ENCODE results near the gene UROD. TPM values are rescaled to one million over a fixed set of nuclear protein-coding genes. Genes with fewer than 3 reads are reported as not detected.

The UROD gene
- total and polyA plus RNA-seq, 3 donors from 2014 or later = 111 to 187 (median 127) TPM

- no peak for DNase-seq
These were observed 4.7 kb upstream of the UROD start for GRCh38 chr1:45007311-45007710.

GRCh38 chr1:45008076-45008475 lies 4.0 kb upstream of the UROD start:
- TF ChIP-seq CTCF (IDR thresholded peaks at IDR 0.05) (no peak), POLR2A (IDR thresholded peaks at IDR 0.05) (no peak)
- WGBS, 2 donors = 71 to 78% methylated on average over 3 of the region's 3 CpGs
- no peaks in the 10 kb centered on the region for H3K9me3 ChIP-seq
- no peaks in the 10 kb centered on the region for H3K27me3 ChIP-seq
- intact Hi-C loops (cut with DNase I; ENCODE audit: low total_unique reads) = no loop called here
- H3K36me3 ChIP-seq (ENCODE audit: low read depth, missing control alignments) = no peaks in the 10 kb centered on the region
- H3K27ac ChIP-seq = no peak overlapping the region
- H3K4me1 ChIP-seq = peaks cover 18% of the 10 kb centered on the region
- DNase-seq = no peak
- no peak overlapping the region for H3K4me3 ChIP-seq

More at GRCh38 chr1:45007311-45007710, 4.7 kb upstream of the UROD start:
- Histone ChIP-seq H3K9me3 (no peaks in the 10 kb centered on the region), H3K4me3 (no peak overlapping the region), H3K27me3 (no peaks in the 10 kb centered on the region), H3K4me1 (peaks cover 12% of the 10 kb centered on the region), H3K36me3 (ENCODE audit: low read depth, missing control alignments) (no peaks in the 10 kb centered on the region), H3K27ac (no peak overlapping the region)
- TF ChIP-seq POLR2A (IDR thresholded peaks at IDR 0.05) (no peak), CTCF (IDR thresholded peaks at IDR 0.05) (no peak)
- WGBS, 2 donors = 84 to 88% methylated on average over 10 to 11 of the region's 11 CpGs
- intact Hi-C loops (cut with DNase I; ENCODE audit: low total_unique reads) = no loop called here

- Histone ChIP-seq H3K9me3 (no peaks in the 10 kb centered on the region), H3K36me3 (ENCODE audit: low read depth, missing control alignments) (no peaks in the 10 kb centered on the region), H3K27me3 (no peaks in the 10 kb centered on the region), H3K4me3 (no peak overlapping the region), H3K27ac (no peak overlapping the region), H3K4me1 (peaks cover 22% of the 10 kb centered on the region)
- no peak for DNase-seq
- no peak for TF ChIP-seq CTCF (IDR thresholded peaks at IDR 0.05)
- no peak for TF ChIP-seq POLR2A (IDR thresholded peaks at IDR 0.05)
- WGBS, 2 donors = 88% methylated on average over 9 to 12 of the region's 12 CpGs
- intact Hi-C loops (cut with DNase I; ENCODE audit: low total_unique reads) = no loop called here
These were observed 3.5 kb upstream of the UROD start for GRCh38 chr1:45008516-45008915.

- intact Hi-C loops (cut with DNase I; ENCODE audit: low total_unique reads) = no loop called here
- Histone ChIP-seq H3K27ac (no peak overlapping the region), H3K9me3 (no peaks in the 10 kb centered on the region), H3K27me3 (no peaks in the 10 kb centered on the region), H3K4me3 (no peak overlapping the region), H3K36me3 (ENCODE audit: low read depth, missing control alignments) (no peaks in the 10 kb centered on the region), H3K4me1 (peaks cover 31% of the 10 kb centered on the region)
- no peak for DNase-seq
- TF ChIP-seq CTCF (IDR thresholded peaks at IDR 0.05) (no peak), POLR2A (IDR thresholded peaks at IDR 0.05) (no peak)
- 81 to 89% methylated on average over 11 of the region's 11 CpGs for WGBS, 2 donors
These were observed 2.7 kb upstream of the UROD start for GRCh38 chr1:45009296-45009865.
